ENCODE results near the gene KLHL6. TPM values are rescaled to one million over a fixed set of nuclear protein-coding genes. Genes with fewer than 3 reads are reported as not detected.

Gene KLHL6
- total and polyA plus RNA-seq, 4 donors: 0.42 to 3.8 (median 1.0) TPM

DNA sequence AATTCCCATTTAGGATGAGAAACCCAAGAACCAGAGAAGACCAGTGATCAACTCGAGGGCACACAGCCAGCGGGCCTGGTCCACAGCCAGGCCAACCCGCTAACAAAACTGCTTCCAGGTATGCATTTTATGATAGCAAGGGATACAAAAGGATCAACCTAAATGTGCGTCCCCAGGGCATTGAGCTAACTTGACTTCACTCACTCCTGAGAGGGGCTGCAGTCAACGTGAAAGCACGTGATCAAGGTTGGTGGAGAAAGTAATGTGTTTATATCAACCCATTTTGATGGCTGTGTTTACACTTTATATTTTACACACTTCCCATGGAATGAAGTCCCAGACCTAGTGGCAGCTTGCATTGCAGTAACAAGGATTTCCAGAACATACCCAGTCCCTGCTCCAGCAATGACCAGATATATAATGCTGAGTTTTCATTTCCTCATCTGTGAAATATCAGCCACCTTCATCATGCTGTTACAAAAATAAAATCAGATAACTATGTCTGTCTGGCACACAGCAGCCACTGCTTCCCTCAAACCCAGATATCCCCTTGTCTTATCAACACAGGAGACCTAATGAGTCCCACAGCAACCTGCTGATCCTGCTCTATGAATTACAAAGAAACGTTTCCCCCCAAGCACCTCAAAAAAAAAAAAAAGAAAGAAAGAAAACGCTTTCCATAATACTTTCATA is 2.0 kb downstream of the KLHL6 start:
- 80% methylated on average over 8 of the region's 8 CpGs for WGBS
- H3K27ac ChIP-seq (ENCODE audit: low read depth in 1 of 2, low read length in 2 of 2): peak overlapping the region; percentile 21 to 56
- TF ChIP-seq SP1 (IDR thresholded peaks at IDR 0.05): no peak
- TF ChIP-seq MAX (IDR thresholded peaks at IDR 0.05): no peak
- TF ChIP-seq, protein P1, sequence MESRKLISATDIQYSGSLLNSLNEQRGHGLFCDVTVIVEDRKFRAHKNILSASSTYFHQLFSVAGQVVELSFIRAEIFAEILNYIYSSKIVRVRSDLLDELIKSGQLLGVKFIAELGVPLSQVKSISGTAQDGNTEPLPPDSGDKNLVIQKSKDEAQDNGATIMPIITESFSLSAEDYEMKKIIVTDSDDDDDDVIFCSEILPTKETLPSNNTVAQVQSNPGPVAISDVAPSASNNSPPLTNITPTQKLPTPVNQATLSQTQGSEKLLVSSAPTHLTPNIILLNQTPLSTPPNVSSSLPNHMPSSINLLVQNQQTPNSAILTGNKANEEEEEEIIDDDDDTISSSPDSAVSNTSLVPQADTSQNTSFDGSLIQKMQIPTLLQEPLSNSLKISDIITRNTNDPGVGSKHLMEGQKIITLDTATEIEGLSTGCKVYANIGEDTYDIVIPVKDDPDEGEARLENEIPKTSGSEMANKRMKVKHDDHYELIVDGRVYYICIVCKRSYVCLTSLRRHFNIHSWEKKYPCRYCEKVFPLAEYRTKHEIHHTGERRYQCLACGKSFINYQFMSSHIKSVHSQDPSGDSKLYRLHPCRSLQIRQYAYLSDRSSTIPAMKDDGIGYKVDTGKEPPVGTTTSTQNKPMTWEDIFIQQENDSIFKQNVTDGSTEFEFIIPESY (IDR thresholded peaks at IDR 0.05): no peak
- TF ChIP-seq ATF3 (IDR thresholded peaks at IDR 0.05): no peak
- no peak for TF ChIP-seq JUND (IDR thresholded peaks at IDR 0.05)
- TF ChIP-seq TAF1 (conservative IDR thresholded peaks at IDR 0.05): no peak
- TF ChIP-seq, protein P2, sequence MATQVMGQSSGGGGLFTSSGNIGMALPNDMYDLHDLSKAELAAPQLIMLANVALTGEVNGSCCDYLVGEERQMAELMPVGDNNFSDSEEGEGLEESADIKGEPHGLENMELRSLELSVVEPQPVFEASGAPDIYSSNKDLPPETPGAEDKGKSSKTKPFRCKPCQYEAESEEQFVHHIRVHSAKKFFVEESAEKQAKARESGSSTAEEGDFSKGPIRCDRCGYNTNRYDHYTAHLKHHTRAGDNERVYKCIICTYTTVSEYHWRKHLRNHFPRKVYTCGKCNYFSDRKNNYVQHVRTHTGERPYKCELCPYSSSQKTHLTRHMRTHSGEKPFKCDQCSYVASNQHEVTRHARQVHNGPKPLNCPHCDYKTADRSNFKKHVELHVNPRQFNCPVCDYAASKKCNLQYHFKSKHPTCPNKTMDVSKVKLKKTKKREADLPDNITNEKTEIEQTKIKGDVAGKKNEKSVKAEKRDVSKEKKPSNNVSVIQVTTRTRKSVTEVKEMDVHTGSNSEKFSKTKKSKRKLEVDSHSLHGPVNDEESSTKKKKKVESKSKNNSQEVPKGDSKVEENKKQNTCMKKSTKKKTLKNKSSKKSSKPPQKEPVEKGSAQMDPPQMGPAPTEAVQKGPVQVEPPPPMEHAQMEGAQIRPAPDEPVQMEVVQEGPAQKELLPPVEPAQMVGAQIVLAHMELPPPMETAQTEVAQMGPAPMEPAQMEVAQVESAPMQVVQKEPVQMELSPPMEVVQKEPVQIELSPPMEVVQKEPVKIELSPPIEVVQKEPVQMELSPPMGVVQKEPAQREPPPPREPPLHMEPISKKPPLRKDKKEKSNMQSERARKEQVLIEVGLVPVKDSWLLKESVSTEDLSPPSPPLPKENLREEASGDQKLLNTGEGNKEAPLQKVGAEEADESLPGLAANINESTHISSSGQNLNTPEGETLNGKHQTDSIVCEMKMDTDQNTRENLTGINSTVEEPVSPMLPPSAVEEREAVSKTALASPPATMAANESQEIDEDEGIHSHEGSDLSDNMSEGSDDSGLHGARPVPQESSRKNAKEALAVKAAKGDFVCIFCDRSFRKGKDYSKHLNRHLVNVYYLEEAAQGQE (IDR thresholded peaks at IDR 0.05): no peak
- TF ChIP-seq EGR1 (IDR thresholded peaks at IDR 0.05; ENCODE audit: low read depth in 2 of 2): no peak
- TF ChIP-seq, protein P3, sequence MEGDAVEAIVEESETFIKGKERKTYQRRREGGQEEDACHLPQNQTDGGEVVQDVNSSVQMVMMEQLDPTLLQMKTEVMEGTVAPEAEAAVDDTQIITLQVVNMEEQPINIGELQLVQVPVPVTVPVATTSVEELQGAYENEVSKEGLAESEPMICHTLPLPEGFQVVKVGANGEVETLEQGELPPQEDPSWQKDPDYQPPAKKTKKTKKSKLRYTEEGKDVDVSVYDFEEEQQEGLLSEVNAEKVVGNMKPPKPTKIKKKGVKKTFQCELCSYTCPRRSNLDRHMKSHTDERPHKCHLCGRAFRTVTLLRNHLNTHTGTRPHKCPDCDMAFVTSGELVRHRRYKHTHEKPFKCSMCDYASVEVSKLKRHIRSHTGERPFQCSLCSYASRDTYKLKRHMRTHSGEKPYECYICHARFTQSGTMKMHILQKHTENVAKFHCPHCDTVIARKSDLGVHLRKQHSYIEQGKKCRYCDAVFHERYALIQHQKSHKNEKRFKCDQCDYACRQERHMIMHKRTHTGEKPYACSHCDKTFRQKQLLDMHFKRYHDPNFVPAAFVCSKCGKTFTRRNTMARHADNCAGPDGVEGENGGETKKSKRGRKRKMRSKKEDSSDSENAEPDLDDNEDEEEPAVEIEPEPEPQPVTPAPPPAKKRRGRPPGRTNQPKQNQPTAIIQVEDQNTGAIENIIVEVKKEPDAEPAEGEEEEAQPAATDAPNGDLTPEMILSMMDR (IDR thresholded peaks at IDR 0.05; ENCODE audit: low read depth, low read length, missing input control): no peak
- TF ChIP-seq RXRA (IDR thresholded peaks at IDR 0.05): no peak
- no peak overlapping the region for H3K4me3 ChIP-seq (ENCODE audit: low read depth in 1 of 3, low read length in 3 of 3)
- no peak for DNase-seq (ENCODE audit: low spot score)
- no peaks in the 10 kb centered on the region for H3K9me3 ChIP-seq (ENCODE audit: control insufficient read depth in 4 of 4, low read length in 3 of 4)
- H3K9ac ChIP-seq (ENCODE audit: low read depth in 1 of 2, low read length in 2 of 2): no peak overlapping the region
- H3K36me3 ChIP-seq (ENCODE audit: control insufficient read depth in 4 of 4, insufficient read depth in 3 of 4, low read depth in 1 of 4, low read length in 3 of 4): no peaks in the 10 kb centered on the region
- H3K27me3 ChIP-seq (ENCODE audit: control insufficient read depth in 4 of 4, insufficient read depth in 4 of 4, low read length in 3 of 4): no peaks in the 10 kb centered on the region
- H3K4me1 ChIP-seq (ENCODE audit: control insufficient read depth in 4 of 4, insufficient read depth in 4 of 4, low read length in 3 of 4): peaks cover 0 to 21% (median 7%) of the 10 kb centered on the region in 4 donors

DNA sequence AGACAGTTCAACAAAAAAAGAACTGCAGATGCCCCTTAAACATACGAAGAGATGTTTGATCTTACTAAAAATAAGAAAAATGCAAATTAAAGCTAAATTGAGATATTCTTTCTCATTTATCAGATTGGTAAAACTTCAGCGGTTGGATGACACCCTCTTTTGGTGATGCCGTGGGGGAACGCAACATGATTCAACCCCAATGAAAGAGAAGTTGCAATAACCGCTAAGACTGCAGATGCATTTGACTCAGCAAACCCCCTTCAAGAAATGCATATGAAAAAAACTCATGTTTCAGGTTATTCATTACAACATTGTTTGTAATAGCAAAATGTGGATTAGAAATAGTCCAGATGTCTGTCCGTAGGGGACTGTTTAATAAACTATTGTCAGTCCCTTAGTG is 3.6 kb downstream of the KLHL6 start:
- DNase-seq (ENCODE audit: low spot score): no peak
- Histone ChIP-seq H3K9ac (ENCODE audit: low read depth in 1 of 2, low read length in 2 of 2) (no peak overlapping the region), H3K27me3 (ENCODE audit: control insufficient read depth in 4 of 4, insufficient read depth in 4 of 4, low read length in 3 of 4) (no peaks in the 10 kb centered on the region), H3K4me1 (ENCODE audit: control insufficient read depth in 4 of 4, insufficient read depth in 4 of 4, low read length in 3 of 4) (peaks cover 2 to 34% (median 16%) of the 10 kb centered on the region in 4 donors), H3K36me3 (ENCODE audit: control insufficient read depth in 4 of 4, insufficient read depth in 3 of 4, low read depth in 1 of 4, low read length in 3 of 4) (no peaks in the 10 kb centered on the region), H3K9me3 (ENCODE audit: control insufficient read depth in 4 of 4, low read length in 3 of 4) (no peaks in the 10 kb centered on the region), H3K4me3 (ENCODE audit: low read depth in 1 of 3, low read length in 3 of 3) (no peak overlapping the region), H3K27ac (ENCODE audit: low read depth in 1 of 2, low read length in 2 of 2) (no peak overlapping the region)
- TF ChIP-seq, protein P3 (IDR thresholded peaks at IDR 0.05; ENCODE audit: low read depth, low read length, missing input control): no peak
- 89% methylated on average over 6 of the region's 6 CpGs for WGBS

Measured in liver (tissue), 9 donors.